ENCODE data around the gene TBC1D4. TPM values are rescaled to one million over a fixed set of nuclear protein-coding genes. Genes with fewer than 3 reads are reported as not detected.

Gene TBC1D4
- total RNA-seq, 1 experiment from 2014 or later, result 15.4 TPM

GRCh38 chr13:75372923-75373841 is 108.8 kb downstream of the TBC1D4 start:
- no peak overlapping the region for H3K27ac Mint-ChIP-seq (ENCODE audit: unreplicated experiment)
- CTCF ChIA-PET, result interaction anchor here (0.8 kb wide), 1 partner anchor 109 kb away, joined by 3 read pairs; the partner anchor contains the start of gene TBC1D4
- no peaks in the 10 kb centered on the region for H3K4me1 Mint-ChIP-seq (ENCODE audit: low read depth, unreplicated experiment)
- no peak for DNase-seq
- no peaks in the 10 kb centered on the region for H3K27me3 Mint-ChIP-seq (ENCODE audit: unreplicated experiment)
- intact Hi-C loops (cut with micrococcal nuclease; ENCODE audit: unreplicated experiment), result loop anchor here (2.0 kb wide), 1 partner anchor 110 kb away; the partner anchor contains the start of gene TBC1D4
- no peak for TF ChIP-seq CTCF (IDR thresholded peaks at IDR 0.05; ENCODE audit: unreplicated experiment)
- no peaks in the 10 kb centered on the region for H3K9me3 Mint-ChIP-seq (ENCODE audit: low read depth, unreplicated experiment)
- no peaks in the 10 kb centered on the region for H3K36me3 Mint-ChIP-seq (ENCODE audit: insufficient read depth, unreplicated experiment)
- H3K4me3 Mint-ChIP-seq (ENCODE audit: low read depth, unreplicated experiment), result no peak overlapping the region
- no TSS peak for BruUV-seq (replicated peaks)

GRCh38 chr13:75372517-75372916 is 109.5 kb downstream of the TBC1D4 start:
- Mint-ChIP-seq H3K4me3 (ENCODE audit: low read depth, unreplicated experiment) (no peak overlapping the region), H3K4me1 (ENCODE audit: low read depth, unreplicated experiment) (no peaks in the 10 kb centered on the region), H3K9me3 (ENCODE audit: low read depth, unreplicated experiment) (no peaks in the 10 kb centered on the region), H3K36me3 (ENCODE audit: insufficient read depth, unreplicated experiment) (no peaks in the 10 kb centered on the region), H3K27me3 (ENCODE audit: unreplicated experiment) (no peaks in the 10 kb centered on the region), H3K27ac (ENCODE audit: unreplicated experiment) (no peak overlapping the region)
- CTCF ChIA-PET, result interaction anchor here (0.7 to 0.8 kb wide), 2 partner anchors 102 to 110 kb away, joined by 3 read pairs; partner anchors contain the start of gene TBC1D4
- TF ChIP-seq CTCF (IDR thresholded peaks at IDR 0.05; ENCODE audit: unreplicated experiment), result no peak
- BruUV-seq (replicated peaks), result no TSS peak
- intact Hi-C loops (cut with micrococcal nuclease; ENCODE audit: unreplicated experiment), result loop anchor here (2.0 kb wide), 1 partner anchor 110 kb away; the partner anchor contains the start of gene TBC1D4
- DNase-seq, result peak; percentile 3

GRCh38 chr13:75371203-75371602 is 110.8 kb downstream of the TBC1D4 start:
- Mint-ChIP-seq H3K4me1 (ENCODE audit: low read depth, unreplicated experiment) (no peaks in the 10 kb centered on the region), H3K9me3 (ENCODE audit: low read depth, unreplicated experiment) (no peaks in the 10 kb centered on the region), H3K4me3 (ENCODE audit: low read depth, unreplicated experiment) (no peak overlapping the region), H3K27me3 (ENCODE audit: unreplicated experiment) (no peaks in the 10 kb centered on the region), H3K27ac (ENCODE audit: unreplicated experiment) (no peak overlapping the region), H3K36me3 (ENCODE audit: insufficient read depth, unreplicated experiment) (no peaks in the 10 kb centered on the region)
- no peak for DNase-seq
- TF ChIP-seq CTCF (IDR thresholded peaks at IDR 0.05; ENCODE audit: unreplicated experiment), result no peak
- intact Hi-C loops (cut with micrococcal nuclease; ENCODE audit: unreplicated experiment), result no loop called here
- BruUV-seq (replicated peaks), result no TSS peak
- CTCF ChIA-PET, result no interaction called here

GRCh38 chr13:75370774-75371173 is 111.2 kb downstream of the TBC1D4 start:
- CTCF ChIA-PET, result no interaction called here
- no TSS peak for BruUV-seq (replicated peaks)
- Mint-ChIP-seq H3K27ac (ENCODE audit: unreplicated experiment) (no peak overlapping the region), H3K36me3 (ENCODE audit: insufficient read depth, unreplicated experiment) (no peaks in the 10 kb centered on the region), H3K4me3 (ENCODE audit: low read depth, unreplicated experiment) (no peak overlapping the region), H3K27me3 (ENCODE audit: unreplicated experiment) (no peaks in the 10 kb centered on the region), H3K9me3 (ENCODE audit: low read depth, unreplicated experiment) (no peaks in the 10 kb centered on the region), H3K4me1 (ENCODE audit: low read depth, unreplicated experiment) (no peaks in the 10 kb centered on the region)
- no peak for DNase-seq
- intact Hi-C loops (cut with micrococcal nuclease; ENCODE audit: unreplicated experiment), result no loop called here
- TF ChIP-seq CTCF (IDR thresholded peaks at IDR 0.05; ENCODE audit: unreplicated experiment), result no peak
